Progenitor cell of endocrine pancreas (in vitro differentiated cells): ENCODE data around the gene A4GALT. TPM values are rescaled to one million over a fixed set of nuclear protein-coding genes. Genes with fewer than 3 reads are reported as not detected.
"Not testable (repeated sequence)": the region's sequence is repeated elsewhere in the genome, so short reads cannot be mapped to it uniquely, and the experiment has no call there.

Experiments used
- DNase-seq: peaks from one replicate; pipeline ENCODE4 v3.0.0; 2021; ENCODE audit warnings: low spot score; ENCODE audit not compliant: unreplicated experiment
- H3K27ac Mint-ChIP-seq: 2 replicates; pipeline ENCODE4 v1.8.0; 2021; ENCODE audit warnings: mild to moderate bottlenecking, moderate library complexity, mixed read lengths
- H3K27me3 Mint-ChIP-seq: 2 replicates; pipeline ENCODE4 v1.8.0; 2021; ENCODE audit warnings: mixed read lengths
- H3K36me3 Mint-ChIP-seq: 2 replicates; pipeline ENCODE4 v1.8.0; 2022; ENCODE audit warnings: mixed read lengths; ENCODE audit not compliant: insufficient read depth
- H3K4me1 Mint-ChIP-seq: 2 replicates; pipeline ENCODE4 v1.8.0; 2021; ENCODE audit warnings: low read depth, mixed read lengths
- H3K4me3 Mint-ChIP-seq: 2 replicates; pipeline ENCODE4 v1.8.0; 2021; ENCODE audit warnings: low read depth, mild to moderate bottlenecking, moderate library complexity, mixed read lengths
- H3K9me3 Mint-ChIP-seq: 2 replicates; pipeline ENCODE4 v1.8.0; 2021; ENCODE audit warnings: low read depth, mixed read lengths
- CTCF ChIP-seq: fragments of 200-600 bp; sonication (generic); IDR thresholded peaks from one replicate; pipeline ENCODE4 v1.5.0; 2021; ENCODE audit warnings: antibody characterized with exemption, mild to moderate bottlenecking; ENCODE audit not compliant: unreplicated experiment
- total RNA-seq: library from RNA; stranded (reverse); gene quantifications from 2 replicates; pipeline ENCODE4 v1.2.1, GENCODE V29; 2021

Gene A4GALT
- total RNA-seq, 1 donor from 2014 or later = 1.1 TPM

- H3K4me3 Mint-ChIP-seq = no peak overlapping the region
- H3K27me3 Mint-ChIP-seq = peaks cover 13% of the 10 kb centered on the region
- no peak for DNase-seq
- H3K36me3 Mint-ChIP-seq = no peaks in the 10 kb centered on the region
- H3K4me1 Mint-ChIP-seq = peaks cover 11% of the 10 kb centered on the region
- H3K27ac Mint-ChIP-seq = no peak overlapping the region
- peaks cover 1% of the 10 kb centered on the region for H3K9me3 Mint-ChIP-seq
- no peak for TF ChIP-seq CTCF
Measured at GRCh38 chr22:42683578-42684283, 36.9 kb downstream of the A4GALT start.

- H3K27ac Mint-ChIP-seq = no peak overlapping the region
- H3K4me1 Mint-ChIP-seq = peaks cover 5% of the 10 kb centered on the region
- no peak for TF ChIP-seq CTCF
- no peak for DNase-seq
- peaks cover 6% of the 10 kb centered on the region for H3K9me3 Mint-ChIP-seq
- peaks cover 18% of the 10 kb centered on the region for H3K27me3 Mint-ChIP-seq
- no peaks in the 10 kb centered on the region for H3K36me3 Mint-ChIP-seq
- no peak overlapping the region for H3K4me3 Mint-ChIP-seq
Measured at GRCh38 chr22:42682113-42682851, 38.4 kb downstream of the A4GALT start.

GRCh38 chr22:42680648-42681047, 40.0 kb downstream of the A4GALT start:
- no peaks in the 10 kb centered on the region for H3K36me3 Mint-ChIP-seq
- H3K9me3 Mint-ChIP-seq = peaks cover 6% of the 10 kb centered on the region
- H3K4me3 Mint-ChIP-seq = no peak overlapping the region
- peaks cover 14% of the 10 kb centered on the region for H3K27me3 Mint-ChIP-seq
- H3K4me1 Mint-ChIP-seq = no peaks in the 10 kb centered on the region
- TF ChIP-seq CTCF = no peak
- no peak overlapping the region for H3K27ac Mint-ChIP-seq
- no peak for DNase-seq

- peaks cover 14% of the 10 kb centered on the region for H3K27me3 Mint-ChIP-seq
- no peak for DNase-seq
- H3K9me3 Mint-ChIP-seq = peaks cover 6% of the 10 kb centered on the region
- H3K4me3 Mint-ChIP-seq = no peak overlapping the region
- H3K36me3 Mint-ChIP-seq = no peaks in the 10 kb centered on the region
- no peak overlapping the region for H3K27ac Mint-ChIP-seq
- H3K4me1 Mint-ChIP-seq = no peaks in the 10 kb centered on the region
- no peak for TF ChIP-seq CTCF
Measured at GRCh38 chr22:42679691-42680090, 41.0 kb downstream of the A4GALT start.

GRCh38 chr22:42678894-42679293, 41.8 kb downstream of the A4GALT start:
- Mint-ChIP-seq H3K4me3 (no peak overlapping the region), H3K27ac (no peak overlapping the region), H3K27me3 (peaks cover 13% of the 10 kb centered on the region), H3K9me3 (peaks cover 6% of the 10 kb centered on the region), H3K36me3 (no peaks in the 10 kb centered on the region), H3K4me1 (no peaks in the 10 kb centered on the region)
- TF ChIP-seq CTCF = no peak
- no peak for DNase-seq

GRCh38 chr22:42677936-42678335, 42.7 kb downstream of the A4GALT start:
- not testable (repeated sequence) for H3K9me3 Mint-ChIP-seq, H3K4me1 Mint-ChIP-seq, H3K27me3 Mint-ChIP-seq, H3K36me3 Mint-ChIP-seq, DNase-seq, H3K4me3 Mint-ChIP-seq
- H3K27ac Mint-ChIP-seq = peak overlapping the region; percentile 3
